ENCODE results near the gene CAMK2B.

DNA sequence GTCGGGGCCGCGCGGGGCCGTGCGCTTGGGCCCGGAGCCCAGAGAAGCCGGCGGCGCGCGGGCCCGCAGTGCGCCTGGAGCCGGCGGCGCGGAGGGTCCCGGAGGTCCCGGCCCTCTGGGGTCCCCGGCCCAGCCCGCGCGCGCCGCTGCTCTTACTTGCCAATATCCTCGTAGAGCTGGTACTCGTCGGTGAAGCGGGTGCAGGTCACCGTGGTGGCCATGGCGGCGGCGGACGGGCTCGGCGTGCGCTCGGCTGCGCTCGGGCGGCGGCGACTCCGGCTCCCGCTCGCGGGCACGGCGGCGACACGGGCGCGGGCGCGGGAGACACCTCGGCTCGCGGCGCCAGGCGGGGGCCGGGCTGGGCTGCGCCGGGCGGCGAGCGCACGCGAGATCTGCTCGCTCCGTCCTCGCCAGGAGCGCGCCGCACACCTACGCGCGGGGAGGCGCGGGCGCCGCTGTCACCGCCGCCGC, at the start of gene CAMK2B:
- TF ChIP-seq POLR2AphosphoS5 (IDR thresholded peaks at IDR 0.05; ENCODE audit: low read depth, low read length) (no peak), FOXP2 (optimal IDR thresholded peaks at IDR 0.05; ENCODE audit: borderline replicate concordance, extremely low read depth, extremely low read length, insufficient read depth) (no peak), TAF1 (IDR thresholded peaks at IDR 0.05; ENCODE audit: borderline replicate concordance, insufficient read depth, low read length) (no peak), SIN3A (IDR thresholded peaks at IDR 0.05; ENCODE audit: borderline replicate concordance, insufficient read depth, low read length) (no peak)
- TF ChIP-seq, protein P1, sequence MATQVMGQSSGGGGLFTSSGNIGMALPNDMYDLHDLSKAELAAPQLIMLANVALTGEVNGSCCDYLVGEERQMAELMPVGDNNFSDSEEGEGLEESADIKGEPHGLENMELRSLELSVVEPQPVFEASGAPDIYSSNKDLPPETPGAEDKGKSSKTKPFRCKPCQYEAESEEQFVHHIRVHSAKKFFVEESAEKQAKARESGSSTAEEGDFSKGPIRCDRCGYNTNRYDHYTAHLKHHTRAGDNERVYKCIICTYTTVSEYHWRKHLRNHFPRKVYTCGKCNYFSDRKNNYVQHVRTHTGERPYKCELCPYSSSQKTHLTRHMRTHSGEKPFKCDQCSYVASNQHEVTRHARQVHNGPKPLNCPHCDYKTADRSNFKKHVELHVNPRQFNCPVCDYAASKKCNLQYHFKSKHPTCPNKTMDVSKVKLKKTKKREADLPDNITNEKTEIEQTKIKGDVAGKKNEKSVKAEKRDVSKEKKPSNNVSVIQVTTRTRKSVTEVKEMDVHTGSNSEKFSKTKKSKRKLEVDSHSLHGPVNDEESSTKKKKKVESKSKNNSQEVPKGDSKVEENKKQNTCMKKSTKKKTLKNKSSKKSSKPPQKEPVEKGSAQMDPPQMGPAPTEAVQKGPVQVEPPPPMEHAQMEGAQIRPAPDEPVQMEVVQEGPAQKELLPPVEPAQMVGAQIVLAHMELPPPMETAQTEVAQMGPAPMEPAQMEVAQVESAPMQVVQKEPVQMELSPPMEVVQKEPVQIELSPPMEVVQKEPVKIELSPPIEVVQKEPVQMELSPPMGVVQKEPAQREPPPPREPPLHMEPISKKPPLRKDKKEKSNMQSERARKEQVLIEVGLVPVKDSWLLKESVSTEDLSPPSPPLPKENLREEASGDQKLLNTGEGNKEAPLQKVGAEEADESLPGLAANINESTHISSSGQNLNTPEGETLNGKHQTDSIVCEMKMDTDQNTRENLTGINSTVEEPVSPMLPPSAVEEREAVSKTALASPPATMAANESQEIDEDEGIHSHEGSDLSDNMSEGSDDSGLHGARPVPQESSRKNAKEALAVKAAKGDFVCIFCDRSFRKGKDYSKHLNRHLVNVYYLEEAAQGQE (IDR thresholded peaks at IDR 0.05; ENCODE audit: insufficient read depth in 1 of 2, low read depth in 2 of 2, low read length in 2 of 2), result no peak

All from PFSK-1 (cell line).